H1 (cell line): Measurements from ENCODE around the gene SPRR4. TPM values are rescaled to one million over a fixed set of nuclear protein-coding genes. Genes with fewer than 3 reads are reported as not detected.

Source experiments
- SIX5 ChIP-seq: IDR thresholded peaks from 2 replicates; pipeline ENCODE4 v1.6.1; 2011; ENCODE audit warnings: mild to moderate bottlenecking, low read depth, low read length
- polyA plus RNA-seq, 7 experiments: library from polyadenylated mRNA; depleted of rRNA in 3 of 7; stranded (reverse) in 5 of 7; unstranded in 2 of 7; fragments of >200 nt in 5 of 7; fragments of 200-250 nt in 2 of 7; gene quantifications; 1 replicate in 5 of 7; 2 replicates in 1 of 7; 4 replicates in 1 of 7; pipeline versions ENCODE4 v1.2.1 to v1.2.3, GENCODE V29; 2011 to 2013; ENCODE audit warnings: missing spikeins in 2 of 7, mixed read lengths in 2 of 7
- total RNA-seq: library from RNA; stranded (reverse); fragmentation: NEBNext Ultra II Directional; extraction: Animal tissue kit (Norgen Biotek cat#: 25700); gene quantifications from 2 replicates; pipeline ENCODE4 v1.2.1, GENCODE V29; 2021

Gene SPRR4
- total and polyA plus RNA-seq, 2 of the 8 experiments (the other 6 are each of a cell fraction or from before 2014, with no cell fraction given) = not detected

DNA sequence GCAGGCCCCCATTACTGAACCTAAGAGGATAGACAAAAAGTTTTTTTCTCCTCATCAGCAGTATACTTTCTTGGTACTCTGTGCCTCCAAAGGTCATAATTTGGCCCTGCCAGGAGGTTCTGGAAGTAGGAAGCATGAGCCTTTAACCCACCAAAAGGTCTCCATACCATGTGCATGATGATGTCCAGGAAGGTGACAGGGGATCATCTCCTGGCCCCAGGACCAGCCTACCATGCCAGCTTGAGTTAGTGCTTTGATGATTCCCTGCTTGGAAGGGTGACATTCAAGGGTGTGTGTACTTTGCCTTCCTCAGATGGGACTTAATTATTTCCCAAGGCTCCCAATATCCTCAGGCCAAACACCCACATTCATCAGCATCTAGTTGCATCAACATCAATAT is 7.2 kb downstream of the SPRR4 start (continued):
- TF ChIP-seq SIX5 = no peak
